HCT116 (cell line): Measurements from ENCODE around the gene USP33. TPM values are rescaled to one million over a fixed set of nuclear protein-coding genes. Genes with fewer than 3 reads are reported as not detected.

Source experiments
- ATAC-seq: fragments of 200-7000 bp; cut with Tn5 transposase; 2 replicates; pipeline ENCODE4 v1.9.1; 2020; ENCODE audit warnings: mild to moderate bottlenecking, moderate library complexity
- BruUV-seq: library from RNA; stranded (reverse); fragments of 400-500 nt; replicated peaks from 2 replicates; lab custom pipeline; 2021; lab: Mats Ljungman, UMichigan
- CTCF ChIA-PET: fragments of 300-600 bp; sonication (Branson Sonifier 250); formaldehyde crosslinking; loops from one replicate; lab custom pipeline; 2021; ENCODE audit warnings: antibody characterized with exemption; lab: Charles Lee
- POLR2A ChIA-PET: fragments of 300-600, 350-600 bp; sonication (Branson Sonifier 250); formaldehyde crosslinking; loops from one replicate; lab custom pipeline; 2021; ENCODE audit warnings: antibody characterized with exemption; lab: Charles Lee
- RAD21 ChIA-PET, 2 experiments: fragments of 300-600 bp; sonication (Branson Sonifier 250); formaldehyde crosslinking; loops; one replicate each; lab custom pipeline; 2023; ENCODE audit warnings: low total read pairs in 2 of 2; ENCODE audit not compliant: uncharacterized antibody in 2 of 2, unreplicated experiment in 2 of 2, low non-redundant PET in 1 of 2; lab: Charles Lee
- DNase-seq: peaks from one replicate; pipeline ENCODE4 v3.0.0-alpha.2; 2010; ENCODE audit warnings: low read depth, low spot score
- H2AFZ ChIP-seq: fragments of 200-600 bp; shearing (Covaris generic), sonication (generic); 2 replicates; pipeline ENCODE4 v1.6.1; 2017; ENCODE audit warnings: low read depth, mixed run types, mixed read lengths, antibody characterized with exemption, low read length; ENCODE audit not compliant: poor library complexity, severe bottlenecking
- H3K27ac ChIP-seq: 2 replicates; pipeline ENCODE4 v1.5.1; 2012; ENCODE audit warnings: low read depth, low read length
- H3K27me3 ChIP-seq: fragments of 200-600 bp; sonication (generic); 2 replicates; pipeline ENCODE4 v1.6.1; 2016; ENCODE audit warnings: mixed run types, low read length, mixed read lengths; ENCODE audit not compliant: insufficient read depth
- H3K36me3 ChIP-seq, 2 experiments: fragments of 200-500 bp in 1 of 2; fragments of 200-600 bp in 1 of 2; sonication (Bioruptor generic) in 1 of 2; sonication (generic) in 1 of 2; 2 replicates each; pipeline versions ENCODE4 v1.5.1 to v1.6.1; 2014 to 2016; ENCODE audit warnings: low read length in 2 of 2, inconsistent platforms in 1 of 2, mixed read lengths in 1 of 2, mixed run types in 1 of 2; ENCODE audit not compliant: insufficient read depth in 2 of 2, control insufficient read depth in 1 of 2
- H3K4me1 ChIP-seq, 2 experiments: fragments of 200-600 bp in 1 of 2; sonication (generic) in 1 of 2; 2 replicates each; pipeline versions ENCODE4 v1.5.1 to v1.6.1; 2012 to 2017; ENCODE audit warnings: low read length in 2 of 2, inconsistent platforms in 1 of 2, mild to moderate bottlenecking in 1 of 2, mixed read lengths in 1 of 2, mixed run types in 1 of 2, moderate library complexity in 1 of 2; ENCODE audit not compliant: insufficient read depth in 2 of 2, control insufficient read depth in 1 of 2
- H3K4me2 ChIP-seq: fragments of 200-600 bp; sonication (generic); 2 replicates; pipeline ENCODE4 v1.6.1; 2017; ENCODE audit warnings: mixed run types, low read length, mixed read lengths
- H3K4me3 ChIP-seq, 2 experiments: fragments of 200-600 bp in 1 of 2; sonication (generic) in 1 of 2; replicated peaks in 1 of 2; 2 replicates each; pipeline ENCODE4 v1.5.1; 2011 to 2016; ENCODE audit warnings: low read length in 2 of 2, control low read depth in 1 of 2, low read depth in 1 of 2, mild to moderate bottlenecking in 1 of 2, mixed read lengths in 1 of 2, mixed run types in 1 of 2
- H3K79me2 ChIP-seq: fragments of 200-600 bp; sonication (generic); 2 replicates; pipeline ENCODE4 v1.6.1; 2017; ENCODE audit warnings: mild to moderate bottlenecking, mixed run types, low read length, moderate library complexity, mixed read lengths; ENCODE audit not compliant: insufficient read depth
- H3K9ac ChIP-seq: fragments of 200-600 bp; sonication (generic); 2 replicates; pipeline ENCODE4 v1.6.1; 2016; ENCODE audit warnings: low read length, mixed read lengths
- H3K9me2 ChIP-seq: fragments of 200-600 bp; sonication (generic), shearing (Covaris generic); 2 replicates; pipeline ENCODE4 v1.6.1; 2017; ENCODE audit warnings: mixed run types, mild to moderate bottlenecking, moderate library complexity; ENCODE audit not compliant: insufficient read depth
- H3K9me3 ChIP-seq, 2 experiments: fragments of 200-500 bp in 1 of 2; fragments of 200-600 bp in 1 of 2; sonication (Bioruptor generic) in 1 of 2; sonication (generic) in 1 of 2; 2 replicates each; pipeline ENCODE4 v1.6.1; 2014 to 2017; ENCODE audit warnings: low read length in 2 of 2, mixed read lengths in 2 of 2, inconsistent platforms in 1 of 2, low read depth in 1 of 2, mild to moderate bottlenecking in 1 of 2, mixed run types in 1 of 2, moderate library complexity in 1 of 2; ENCODE audit not compliant: control insufficient read depth in 1 of 2, insufficient read depth in 1 of 2
- H4K20me1 ChIP-seq: fragments of 200-600 bp; sonication (generic), shearing (Covaris generic); 2 replicates; pipeline ENCODE4 v1.6.1; 2017; ENCODE audit warnings: mixed run types, mild to moderate bottlenecking, moderate library complexity; ENCODE audit not compliant: insufficient read depth
- CBX3 ChIP-seq: IDR thresholded peaks from 2 replicates; pipeline ENCODE4 v1.6.1; 2012; ENCODE audit warnings: low read depth
- CEBPB ChIP-seq: IDR thresholded peaks from 2 replicates; pipeline ENCODE4 v1.6.1; 2012; ENCODE audit warnings: low read depth
- CTCF ChIP-seq, 3 experiments: fragments of 200-600 bp in 1 of 3; sonication (generic) in 1 of 3; IDR thresholded peaks in 2 of 3; conservative IDR thresholded peaks in 1 of 3; 2 replicates each; pipeline ENCODE4 v1.5.1; 2012 to 2017; ENCODE audit warnings: low read depth in 2 of 3, low read length in 2 of 3, antibody characterized with exemption in 1 of 3, borderline replicate concordance in 1 of 3, control low read depth in 1 of 3, mild to moderate bottlenecking in 1 of 3, mixed read lengths in 1 of 3, mixed run types in 1 of 3, moderate library complexity in 1 of 3; ENCODE audit not compliant: insufficient read depth in 1 of 3
- EGR1 ChIP-seq: IDR thresholded peaks from 2 replicates; pipeline ENCODE4 v1.6.1; 2012; ENCODE audit warnings: low read depth
- EZH2 ChIP-seq: fragments of 200-600 bp; sonication (generic); IDR thresholded peaks from 2 replicates; pipeline ENCODE4 v1.6.1; 2017; ENCODE audit warnings: antibody characterized with exemption, mixed run types
- EZH2phosphoT487 ChIP-seq: fragments of 200-600 bp; IDR thresholded peaks from 2 replicates; pipeline ENCODE4 v1.6.1; 2018; ENCODE audit warnings: antibody characterized with exemption, borderline replicate concordance
- FOSL1 ChIP-seq: IDR thresholded peaks from 2 replicates; pipeline ENCODE4 v1.6.1; 2012; ENCODE audit warnings: low read depth
- JUND ChIP-seq: IDR thresholded peaks from 2 replicates; pipeline ENCODE4 v1.6.1; 2012
- MAX ChIP-seq: IDR thresholded peaks from 2 replicates; pipeline ENCODE4 v1.6.1; 2012
- POLR2AphosphoS5 ChIP-seq: IDR thresholded peaks from 2 replicates; pipeline ENCODE4 v1.6.1; 2011; ENCODE audit warnings: mild to moderate bottlenecking, low read depth, low read length, moderate library complexity
- RAD21 ChIP-seq: IDR thresholded peaks from 2 replicates; pipeline ENCODE4 v1.6.1; 2012; ENCODE audit warnings: low read depth, mild to moderate bottlenecking
- REST ChIP-seq: IDR thresholded peaks from 2 replicates; pipeline ENCODE4 v1.6.1; 2012; ENCODE audit warnings: low read depth
- SIN3A ChIP-seq: IDR thresholded peaks from 2 replicates; pipeline ENCODE4 v1.6.1; 2012; ENCODE audit warnings: low read depth
- SP1 ChIP-seq: IDR thresholded peaks from 2 replicates; pipeline ENCODE4 v1.6.1; 2012; ENCODE audit warnings: low read depth
- SRF ChIP-seq: IDR thresholded peaks from 2 replicates; pipeline ENCODE4 v1.6.1; 2012; ENCODE audit warnings: low read depth
- TCF7L2 ChIP-seq: IDR thresholded peaks from 2 replicates; pipeline ENCODE4 v1.7.0; 2011; ENCODE audit warnings: borderline replicate concordance, inconsistent platforms; ENCODE audit not compliant: insufficient read depth, insufficient read length; ENCODE audit errors: extremely low read depth
- YY1 ChIP-seq: IDR thresholded peaks from 2 replicates; pipeline ENCODE4 v1.6.1; 2011; ENCODE audit warnings: low read length, low read depth, moderate library complexity, mild to moderate bottlenecking; ENCODE audit not compliant: insufficient replicate concordance; ENCODE audit errors: extremely low read depth
- ZFX ChIP-seq: fragments of 450-650 bp; IDR thresholded peaks from 2 replicates; pipeline ENCODE4 v1.6.1; 2017
- ZNF274 ChIP-seq: fragments of 200-500 bp; sonication (Bioruptor generic); IDR thresholded peaks from 2 replicates; pipeline ENCODE4 v1.6.1; 2014; ENCODE audit warnings: mild to moderate bottlenecking, low read depth, low read length, inconsistent platforms
- intact Hi-C: fragments of 100-400 bp; cut with micrococcal nuclease; formaldehyde crosslinking; loops from 2 replicates; pipeline ENCODE4 v1.10.0; 2022
- total RNA-seq: library from RNA; stranded (reverse); gene quantifications from one replicate; pipeline ENCODE4 v1.2.1, GENCODE V29; 2021; ENCODE audit not compliant: unreplicated experiment

The USP33 gene
- total RNA-seq, 1 experiment from 2014 or later: 46.1 TPM

GRCh38 chr1:77659879-77660593 is 99.6 kb downstream of the USP33 start:
- intact Hi-C loops: no loop called here
- no peak for TF ChIP-seq SP1
- no peak for TF ChIP-seq CBX3
- no peak for TF ChIP-seq YY1
- TF ChIP-seq EGR1: no peak
- TF ChIP-seq CTCF (IDR thresholded peaks at IDR 0.05 in 2 of 3, conservative IDR thresholded peaks at IDR 0.05 in 1 of 3; ENCODE audit: borderline replicate concordance in 1 of 3, insufficient read depth in 1 of 3, low read depth in 2 of 3, low read length in 2 of 3): no peak
- TF ChIP-seq TCF7L2: no peak
- no peak for TF ChIP-seq RAD21
- no peak for TF ChIP-seq SRF
- TF ChIP-seq CEBPB: no peak
- TF ChIP-seq ZFX: no peak
- TF ChIP-seq REST: no peak
- no peak for TF ChIP-seq ZNF274
- TF ChIP-seq SIN3A: no peak
- TF ChIP-seq EZH2phosphoT487: no peak
- no peak for TF ChIP-seq MAX
- no peak for TF ChIP-seq FOSL1
- TF ChIP-seq JUND: no peak
- no peak for TF ChIP-seq POLR2AphosphoS5
- no peak for TF ChIP-seq EZH2
- TF ChIP-seq, all 23 proteins: peak for 0
- Histone ChIP-seq H2AFZ (no peak overlapping the region), H3K9ac (no peak overlapping the region), H4K20me1 (peaks cover 10% of the 10 kb centered on the region; the same call in 1 of the 2 replicates), H3K4me2 (no peak overlapping the region), H3K9me2 (no peaks in the 10 kb centered on the region), H3K4me1 (0 out of 4 replicates have a peak, but pooled peaks cover 0 to 4% of the 10 kb centered on the region in 2 experiments), H3K4me3 (no peak overlapping the region), H3K27ac (no peak overlapping the region), H3K36me3 (no peaks in the 10 kb centered on the region), H3K9me3 (no peaks in the 10 kb centered on the region), H3K27me3 (no peaks in the 10 kb centered on the region), H3K79me2 (peaks cover 100% of the 10 kb centered on the region)
- DNase-seq (no peak), ATAC-seq (no peak)
- ChIA-PET CTCF (no interaction called here), RAD21 (no interaction called here), POLR2A (no interaction called here)
- BruUV-seq: no TSS peak
